Prostate gland (tissue), 2 donors: Measurements from ENCODE around the gene SMIM36.
"Not testable (repeated sequence)": the region's sequence is repeated elsewhere in the genome, so short reads cannot be mapped to it uniquely, and the experiment has no call there.

Source experiments
- CTCF ChIP-seq, 4 experiments: fragments of 200-600 bp in 2 of 4; fragments of 450-650 bp in 2 of 4; sonication (generic) in 2 of 4; IDR thresholded peaks; 1 replicate in 3 of 4; 2 replicates in 1 of 4; pipeline ENCODE4 v1.5.1; 2016 to 2019; ENCODE audit warnings: antibody characterized with exemption in 4 of 4, mild to moderate bottlenecking in 2 of 4, moderate library complexity in 2 of 4
- POLR2A ChIP-seq: fragments of 450-650 bp; IDR thresholded peaks from one replicate; pipeline ENCODE4 v1.6.1; 2016; ENCODE audit warnings: antibody characterized with exemption, mild to moderate bottlenecking
- POLR2AphosphoS5 ChIP-seq: sonication (generic); formaldehyde crosslinking; IDR thresholded peaks from one replicate; pipeline ENCODE4 v1.6.1; 2017; ENCODE audit warnings: antibody characterized with exemption

GRCh38 chr17:55465771-55466170, 45.5 kb downstream of the SMIM36 start:
- TF ChIP-seq CTCF (IDR thresholded peaks at IDR 0.05); POLR2A; POLR2AphosphoS5: not testable (repeated sequence)
